GM19324 (cell line): ENCODE results near the gene DPP3.
"Not testable (repeated sequence)": the region's sequence is repeated elsewhere in the genome, so short reads cannot be mapped to it uniquely, and the experiment has no call there.

ENCODE experiments used
- ATAC-seq: cut with Tn5 transposase; IDR thresholded peaks from one replicate; pipeline ENCODE4 v1.9.1; 2021; ENCODE audit warnings: mild to moderate bottlenecking, moderate library complexity; ENCODE audit not compliant: unreplicated experiment, low FRiP score

The DPP3 gene

GRCh38 chr11:66480117-66480938, at the start of gene DPP3:
DPP3 (plus strand) TSS chr11:66480434; CDS start chr11:66482201, 1,767 bp downstream.
- ATAC-seq, result peak; percentile 89

GRCh38 chr11:66431287-66431686, 48.9 kb upstream of the DPP3 start:
- not testable (repeated sequence) for ATAC-seq

GRCh38 chr11:66431871-66432329, 48.3 kb upstream of the DPP3 start:
- ATAC-seq, result not testable (repeated sequence)

GRCh38 chr11:66432597-66432996, 47.6 kb upstream of the DPP3 start:
- ATAC-seq, result no peak

GRCh38 chr11:66437979-66438503, 42.2 kb upstream of the DPP3 start:
- ATAC-seq, result no peak

GRCh38 chr11:66438504-66439466, 41.4 kb upstream of the DPP3 start, which contains the start of gene MRPL11:
MRPL11 (minus strand) TSS chr11:66438848; CDS start chr11:66438754, 94 bp downstream.
- peak; percentile 81 for ATAC-seq

GRCh38 chr11:66440101-66440939, 39.9 kb upstream of the DPP3 start:
- ATAC-seq, result not testable (repeated sequence)

GRCh38 chr11:66440940-66441282, 39.3 kb upstream of the DPP3 start:
- ATAC-seq, result not testable (repeated sequence)

GRCh38 chr11:66443602-66444001, 36.6 kb upstream of the DPP3 start:
- ATAC-seq, result no peak

- ATAC-seq, result no peak
These were observed 33.2 kb upstream of the DPP3 start for GRCh38 chr11:66447012-66447411.

- ATAC-seq, result no peak
These were observed 31.7 kb upstream of the DPP3 start for GRCh38 chr11:66448523-66448922.

- ATAC-seq, result no peak
These were observed 29.7 kb upstream of the DPP3 start for GRCh38 chr11:66450560-66450959.

- no peak for ATAC-seq
These were observed 28.6 kb upstream of the DPP3 start for GRCh38 chr11:66451663-66452062.

- no peak for ATAC-seq
These were observed 26.0 kb upstream of the DPP3 start for GRCh38 chr11:66454247-66454646.

GRCh38 chr11:66454828-66455227, 25.4 kb upstream of the DPP3 start:
- ATAC-seq, result no peak

- no peak for ATAC-seq
These were observed 22.4 kb upstream of the DPP3 start for GRCh38 chr11:66457826-66458225.

- no peak for ATAC-seq
These were observed 21.0 kb upstream of the DPP3 start for GRCh38 chr11:66459138-66459778.

- no peak for ATAC-seq
These were observed 18.2 kb upstream of the DPP3 start for GRCh38 chr11:66462010-66462409.

- ATAC-seq, result no peak
These were observed 17.3 kb upstream of the DPP3 start for GRCh38 chr11:66462911-66463310.
